ENCODE data around the gene MICU1. TPM values are rescaled to one million over a fixed set of nuclear protein-coding genes. Genes with fewer than 3 reads are reported as not detected.
"Not testable (repeated sequence)": the region's sequence is repeated elsewhere in the genome, so short reads cannot be mapped to it uniquely, and the experiment has no call there.

MICU1 gene
- total RNA-seq, 1 experiment from 2014 or later: 50.6 TPM

DNA sequence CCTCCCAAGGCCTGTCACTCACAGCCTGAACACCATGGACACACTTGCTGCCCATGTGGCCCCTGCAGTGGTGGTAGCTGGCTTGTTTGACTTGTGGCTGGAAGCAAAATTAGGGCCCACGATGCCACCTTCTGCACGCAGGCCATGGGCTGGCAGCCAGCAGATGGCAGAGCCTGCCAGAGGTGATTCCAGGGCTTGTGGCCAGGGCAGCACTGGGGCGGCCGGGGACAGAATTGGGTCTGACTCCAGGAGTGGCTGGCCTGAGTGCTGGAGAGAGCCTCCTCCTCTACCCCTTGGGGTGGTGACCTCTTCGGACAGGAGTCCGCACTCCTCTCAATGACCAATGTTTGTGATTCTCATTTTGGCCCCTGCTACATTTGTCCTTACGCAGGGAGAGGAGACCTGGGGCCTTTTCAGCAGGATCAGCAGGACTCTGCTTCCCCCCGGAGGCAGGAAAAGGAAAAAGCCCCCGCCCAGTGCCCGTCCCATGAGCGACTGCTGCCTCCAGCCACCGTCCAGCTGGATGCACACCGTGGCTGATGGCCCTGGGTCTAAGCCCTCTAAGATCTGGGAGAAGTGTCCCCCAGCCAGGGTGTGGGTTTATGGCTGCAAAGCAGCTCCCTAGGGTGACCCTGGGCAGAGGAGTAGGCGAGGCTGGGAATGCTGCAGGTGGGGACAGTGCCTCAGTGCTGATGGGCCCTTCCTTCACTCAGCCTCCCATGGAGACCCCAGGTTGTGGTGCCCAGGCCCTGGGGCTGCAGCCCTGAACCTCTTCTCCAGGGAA lies 297.6 kb downstream of the MICU1 start:
- DNase-seq (ENCODE audit: low read depth): peak; percentile 77

DNA sequence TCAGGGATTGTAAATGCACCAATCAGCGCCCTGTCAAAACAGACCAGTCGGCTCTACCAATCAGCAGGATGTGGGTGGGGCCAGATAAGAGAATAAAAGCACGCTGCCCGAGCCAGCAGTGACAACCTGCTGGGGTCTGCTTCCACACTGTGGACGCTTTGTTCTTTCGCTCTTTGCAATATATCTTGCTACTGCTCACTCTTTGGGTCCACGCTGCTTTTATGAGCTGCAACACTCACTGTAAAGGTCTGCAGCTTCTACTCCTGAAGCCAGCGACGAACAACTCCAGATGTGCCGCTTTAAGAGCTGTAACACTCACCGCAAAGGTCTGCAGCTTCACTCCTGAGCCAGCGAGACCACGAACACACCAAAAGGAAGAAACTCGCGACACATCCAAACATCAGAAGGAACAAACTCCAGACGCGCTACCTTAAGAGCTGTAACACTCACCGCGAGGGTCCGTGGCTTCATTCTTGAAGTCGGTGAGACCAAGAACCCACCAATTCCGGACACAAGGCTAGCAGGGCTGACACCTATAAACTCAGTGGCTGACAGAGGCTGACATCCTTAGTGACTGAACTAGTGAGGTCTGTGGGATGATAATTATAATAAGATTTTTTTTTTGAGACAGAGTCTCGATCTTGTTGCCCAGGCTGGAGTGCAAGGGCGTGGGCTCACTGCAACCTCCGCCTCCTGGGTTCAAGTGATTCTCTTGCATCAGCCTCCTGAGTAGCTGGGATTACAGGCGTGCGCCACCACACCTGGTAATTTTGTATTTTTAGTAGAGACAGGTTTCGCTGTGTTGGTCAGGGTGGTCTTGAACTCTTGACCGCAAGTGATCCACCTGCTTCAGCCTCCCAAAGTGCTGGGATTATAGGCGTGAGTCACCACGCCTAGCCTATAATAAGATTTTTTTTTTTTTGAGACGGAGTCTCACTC lies 298.9 kb downstream of the MICU1 start:
- not testable (repeated sequence) for DNase-seq (ENCODE audit: low read depth)

DNA sequence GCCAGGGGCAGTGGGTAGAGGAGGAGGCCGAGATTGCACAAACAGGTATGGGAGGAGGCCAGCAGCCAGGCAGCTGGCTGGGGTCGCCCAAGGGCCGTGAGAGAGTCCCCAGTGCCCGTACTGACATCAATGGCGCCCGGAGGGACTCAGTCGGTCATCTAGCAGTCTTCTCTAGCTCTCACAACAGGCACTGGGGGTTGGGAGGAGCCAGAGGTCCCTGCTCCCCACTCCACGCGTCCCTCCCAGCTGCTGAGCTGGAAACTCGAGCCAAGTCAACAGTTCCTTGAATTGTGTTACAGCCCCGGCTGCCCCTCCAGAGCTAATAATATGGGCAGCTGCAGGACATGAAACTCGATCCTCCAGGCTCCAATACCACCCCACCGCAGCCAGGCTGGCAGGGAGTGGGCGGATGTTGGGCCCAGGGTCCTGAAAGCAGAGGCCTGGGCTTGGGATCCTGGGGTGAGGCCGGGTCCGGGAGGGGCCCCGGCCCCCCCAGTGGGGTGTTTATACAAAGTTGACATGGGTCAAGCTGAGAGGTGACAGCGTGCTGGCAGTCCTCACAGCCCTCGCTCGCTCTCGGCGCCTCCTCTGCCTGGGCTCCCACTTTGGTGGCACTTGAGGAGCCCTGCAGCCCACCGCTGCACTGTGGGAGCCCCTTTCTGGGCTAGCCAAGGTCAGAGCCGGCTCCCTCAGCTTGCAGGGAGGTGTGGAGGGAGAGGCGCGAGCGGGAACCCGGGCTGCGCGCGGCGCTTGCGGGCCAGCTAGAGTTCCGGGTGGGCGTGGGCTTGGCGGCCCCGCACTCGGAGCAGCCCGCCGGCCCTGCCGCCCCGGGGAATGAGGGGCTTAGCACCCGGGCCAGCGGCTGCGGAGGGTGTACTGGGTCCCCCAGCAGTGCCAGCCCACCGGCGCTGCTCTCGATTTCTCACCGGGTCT lies 300.4 kb downstream of the MICU1 start:
- DNase-seq (ENCODE audit: low read depth): peak; percentile 87

DNA sequence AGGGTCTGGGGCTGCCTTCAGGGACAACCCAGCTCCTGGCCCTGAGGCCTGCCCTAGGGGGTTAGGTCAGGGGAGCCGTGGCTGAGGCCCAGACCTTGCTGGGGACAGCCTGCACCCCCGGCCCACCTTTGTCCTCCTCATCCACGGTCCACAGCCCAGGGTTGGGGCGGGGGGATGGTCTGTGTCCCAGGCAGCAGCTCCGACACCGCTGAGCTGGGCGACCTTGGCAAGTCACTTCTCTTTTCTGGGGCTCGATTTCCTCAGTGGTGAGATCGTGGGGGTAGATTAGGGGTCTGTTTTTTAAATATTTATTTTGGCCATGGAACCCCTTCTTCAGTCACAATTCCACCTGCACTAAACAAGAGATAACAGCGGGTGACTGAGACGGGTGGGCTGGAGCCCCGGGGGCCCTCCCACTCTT lies 302.1 kb downstream of the MICU1 start:
- DNase-seq (ENCODE audit: low read depth): no peak

DNA sequence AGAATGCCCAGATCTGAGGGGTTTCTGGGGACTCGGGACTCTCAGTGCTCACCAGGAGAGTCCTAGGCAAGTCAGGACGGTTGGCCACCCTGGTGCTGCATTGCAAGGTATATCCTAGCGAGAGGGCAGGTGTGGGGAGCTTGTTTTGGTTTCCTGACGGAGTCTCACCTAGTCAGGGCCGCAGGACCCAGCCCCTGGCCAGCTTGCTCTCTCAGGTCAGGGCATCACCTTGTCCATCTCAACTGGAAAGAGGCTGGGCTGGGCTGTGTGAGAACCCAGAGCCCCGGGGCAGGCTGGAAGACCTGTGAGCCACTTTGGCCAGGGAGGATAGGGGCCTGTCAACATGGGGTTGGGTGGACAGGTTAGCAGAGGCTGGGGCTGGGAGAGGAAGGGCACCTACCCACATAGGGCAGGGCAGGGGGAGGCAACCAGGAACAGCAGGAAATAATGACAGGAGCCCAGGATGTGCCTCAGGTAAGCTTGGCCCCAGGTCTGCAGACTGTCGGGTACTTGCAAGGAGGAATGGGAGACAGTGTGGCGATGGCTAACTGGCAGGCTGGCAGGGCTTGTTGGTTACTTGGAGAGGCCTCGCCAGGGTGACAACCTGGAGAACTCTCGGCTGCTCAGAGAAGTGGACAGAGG lies 302.6 kb downstream of the MICU1 start:
- DNase-seq (ENCODE audit: low read depth): no peak

DNA sequence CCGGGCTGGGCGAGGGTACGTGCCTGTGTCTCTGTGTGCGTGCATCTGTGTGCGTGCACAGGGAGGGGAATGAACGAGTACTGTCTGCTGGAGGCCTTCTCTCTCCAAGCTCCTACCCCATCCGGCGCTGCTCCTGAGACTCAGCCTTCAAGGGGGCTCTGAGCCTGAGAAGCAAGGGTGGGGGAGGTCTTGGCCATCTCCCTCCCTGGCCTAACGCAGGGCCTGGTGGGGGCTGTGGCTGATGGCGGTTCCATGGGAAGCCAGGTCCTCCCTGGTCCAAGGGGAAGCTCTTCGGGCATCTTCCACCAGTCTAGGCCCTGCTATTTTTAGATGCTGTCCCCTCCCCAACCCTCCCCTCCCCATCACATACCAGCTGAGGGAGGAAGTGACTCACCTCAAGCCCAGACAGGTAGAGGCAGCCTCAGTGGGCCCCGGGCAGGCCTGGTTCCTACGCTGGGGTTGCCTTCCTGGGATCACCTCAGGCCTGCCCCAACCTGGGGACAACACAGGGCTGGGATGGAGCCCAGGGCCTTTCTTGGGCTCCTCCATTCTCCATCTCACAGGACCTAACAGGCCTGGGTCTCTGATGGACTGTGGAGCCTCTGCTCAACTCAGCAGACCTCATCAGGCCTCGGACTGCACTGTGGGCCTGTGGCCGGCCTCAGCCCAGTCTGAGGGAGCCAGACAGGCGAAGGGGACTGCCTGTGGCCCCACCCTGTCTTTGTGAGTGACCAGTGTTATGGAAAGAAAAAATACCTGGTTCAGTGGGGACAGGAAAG lies 303.4 kb downstream of the MICU1 start:
- peak; percentile 86 for DNase-seq (ENCODE audit: low read depth)

DNA sequence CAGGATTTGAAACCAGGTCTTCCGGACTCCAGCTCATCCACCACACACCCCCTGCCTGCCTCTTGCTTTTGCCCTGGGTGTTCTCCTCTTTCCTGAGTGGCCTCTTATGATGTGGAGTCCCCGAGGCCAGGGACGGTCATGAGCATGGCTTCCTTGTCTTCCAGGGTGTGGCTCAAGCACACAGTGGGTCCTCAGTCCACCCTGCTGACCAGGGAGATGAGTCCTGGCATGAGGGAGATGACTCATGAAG lies 303.9 kb downstream of the MICU1 start:
- no peak for DNase-seq (ENCODE audit: low read depth)

DNA sequence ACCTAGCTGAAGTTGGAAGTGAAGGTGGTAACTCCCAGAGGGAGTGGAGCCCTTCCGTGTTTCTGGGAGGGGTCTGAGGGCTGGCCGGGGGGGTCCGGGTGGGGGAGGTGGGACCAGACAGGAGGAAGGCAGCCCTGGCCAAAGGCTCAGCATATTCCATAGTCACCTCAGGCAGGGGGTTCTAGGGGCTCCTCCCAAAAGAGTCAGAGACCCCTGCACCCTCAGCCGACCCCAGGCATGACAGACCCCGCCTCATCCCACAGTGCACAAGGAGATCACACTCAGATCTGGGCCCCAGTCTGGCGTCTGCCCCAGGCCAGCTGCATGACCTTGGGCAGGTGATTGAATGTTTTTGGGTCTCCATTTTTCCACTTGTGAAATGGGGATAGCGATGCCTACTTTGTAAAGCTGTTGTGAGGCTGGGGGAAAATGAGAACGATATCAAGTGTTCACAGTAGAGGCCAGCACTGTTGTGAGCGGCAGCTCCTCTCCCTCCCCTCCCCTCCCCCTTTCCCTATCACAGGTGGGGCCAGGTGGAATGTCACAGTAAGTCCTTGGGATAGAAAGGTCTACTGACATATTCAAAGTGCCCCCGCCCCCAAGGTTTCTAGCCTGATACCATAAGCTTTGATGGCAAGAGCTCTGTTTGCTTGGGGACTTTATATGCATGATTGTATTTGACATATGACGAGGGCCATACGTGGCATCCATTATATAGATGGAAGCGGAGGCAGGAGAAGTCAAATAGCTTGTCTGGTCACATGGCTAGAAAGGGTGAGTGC lies 304.4 kb downstream of the MICU1 start:
- no peak for DNase-seq (ENCODE audit: low read depth)

DNA sequence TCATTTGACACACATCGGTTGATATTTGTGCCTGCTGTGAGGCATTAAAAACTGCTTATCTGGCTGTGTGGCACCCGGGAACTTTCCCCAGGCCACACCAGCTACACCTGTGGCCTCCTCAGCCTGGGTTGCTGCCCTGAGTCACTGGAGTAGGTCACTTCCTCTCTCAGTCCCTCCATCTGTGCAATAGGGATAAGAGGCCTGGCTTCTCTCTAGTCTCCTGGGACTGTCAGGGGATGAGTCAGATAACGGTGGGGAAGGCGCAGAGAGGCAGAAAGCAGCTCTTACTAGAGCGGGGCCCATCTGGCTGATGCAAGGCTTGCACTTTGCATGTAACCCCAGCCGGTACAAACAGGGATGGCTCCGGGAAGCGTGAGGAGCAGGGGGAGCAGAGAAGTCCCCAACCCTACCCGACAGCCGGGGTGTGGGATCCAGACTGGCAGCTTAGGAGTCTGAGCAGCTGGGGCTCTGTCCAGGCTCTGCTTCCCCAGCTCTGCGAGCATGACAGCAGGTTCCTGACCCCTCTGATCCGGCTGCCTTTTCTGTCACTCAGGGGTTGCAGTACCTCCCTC lies 305.1 kb downstream of the MICU1 start:
- DNase-seq (ENCODE audit: low read depth): peak; percentile 99

DNA sequence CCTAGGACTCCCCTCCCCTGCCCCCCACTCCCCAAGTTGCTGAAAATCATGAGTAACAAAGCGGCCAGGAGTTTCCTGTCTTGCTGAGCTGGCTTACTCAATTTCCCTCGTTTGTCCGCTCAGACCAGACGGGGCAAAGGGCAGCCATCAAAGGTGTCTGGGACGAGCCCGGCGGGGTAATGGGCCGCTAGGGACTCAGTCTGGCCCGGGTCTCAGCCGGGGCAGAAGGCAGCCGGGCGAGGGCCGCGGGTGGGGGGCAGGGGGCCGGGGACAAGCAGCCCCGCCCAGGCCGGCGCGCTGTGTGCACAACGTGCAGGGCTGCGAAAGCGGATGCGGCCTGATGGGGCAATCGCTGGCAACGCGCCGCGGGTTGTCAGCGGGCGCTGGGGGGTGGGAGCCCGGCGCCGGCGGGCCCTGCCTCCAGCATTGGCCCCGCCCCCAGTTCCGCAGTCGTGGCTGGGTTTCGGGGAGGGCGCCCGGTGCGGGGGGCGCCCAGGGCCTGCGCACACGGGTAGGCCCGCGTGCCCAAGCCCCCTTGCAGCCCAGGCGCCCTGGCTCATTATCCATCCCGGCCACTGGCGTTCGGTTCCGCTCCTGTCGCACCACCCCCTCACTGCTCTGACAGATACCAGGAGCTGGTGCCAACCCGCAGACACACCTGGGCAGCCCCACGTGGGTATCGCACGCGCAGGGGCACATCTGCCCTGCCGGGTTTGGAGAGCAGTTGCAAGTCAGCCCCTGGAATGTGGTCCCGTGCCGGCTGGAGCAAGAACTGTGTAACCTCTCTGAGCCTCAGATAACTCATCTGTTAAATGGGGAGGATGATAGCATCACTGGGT lies 306.2 kb downstream of the MICU1 start:
- DNase-seq (ENCODE audit: low read depth): peak; percentile 89

DNA sequence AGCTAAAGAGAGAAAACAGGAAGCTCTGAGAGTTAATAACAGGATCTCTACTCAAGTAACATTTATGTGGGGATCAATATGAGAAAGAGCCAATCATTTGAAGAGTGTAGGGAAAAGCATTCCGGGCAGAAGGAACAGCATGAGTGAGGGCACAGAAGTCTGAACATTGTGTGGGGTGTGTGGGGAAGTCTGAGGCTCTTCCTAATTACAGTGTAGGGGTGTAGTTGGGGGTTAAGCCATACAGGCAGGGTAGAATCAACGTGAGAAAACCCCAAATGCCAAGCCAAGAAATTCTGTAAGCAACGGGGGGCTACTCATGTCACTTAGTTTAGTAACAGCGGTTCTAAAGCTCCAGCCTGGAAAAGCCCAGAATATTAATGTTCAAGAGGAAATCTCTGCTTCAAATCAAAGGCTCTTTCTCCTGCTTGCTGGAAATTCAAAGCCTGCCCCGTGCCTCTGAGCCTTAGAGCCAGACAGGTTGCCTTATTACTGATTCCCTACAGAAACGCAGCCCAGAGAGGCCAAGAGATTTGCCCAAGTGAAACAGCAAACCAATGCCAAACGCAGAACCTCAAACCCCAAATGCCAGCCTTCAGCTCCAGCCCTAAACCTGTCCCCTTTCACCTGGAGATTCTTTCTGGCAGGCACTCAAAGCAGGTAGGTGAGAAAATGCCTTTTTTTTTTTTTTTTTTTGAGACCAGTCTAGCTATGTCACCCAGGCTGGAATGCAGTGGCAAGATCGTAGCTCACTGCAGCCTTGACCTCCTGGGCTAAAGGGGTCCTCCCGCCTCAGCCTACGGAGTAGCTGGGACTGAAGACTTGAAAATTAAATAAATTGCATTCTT lies 307.2 kb downstream of the MICU1 start:
- no peak for DNase-seq (ENCODE audit: low read depth)

Other genes starting within 250 kb of the MICU1 start
- 26.0 and 31.1 TPM in 2 replicates for gene MCU, start 66.1 kb upstream of the MICU1 start, total RNA-seq (2014; rRNA removed; shearing (Covaris generic))